Measurements from ENCODE around the gene HSD17B7. TPM values are rescaled to one million over a fixed set of nuclear protein-coding genes. Genes with fewer than 3 reads are reported as not detected.

Gene HSD17B7
- total and polyA plus RNA-seq, 2 of the 13 experiments (the other 11 are each of a cell fraction or from before 2014, with no cell fraction given): 43.9 to 84.9 TPM

DNA sequence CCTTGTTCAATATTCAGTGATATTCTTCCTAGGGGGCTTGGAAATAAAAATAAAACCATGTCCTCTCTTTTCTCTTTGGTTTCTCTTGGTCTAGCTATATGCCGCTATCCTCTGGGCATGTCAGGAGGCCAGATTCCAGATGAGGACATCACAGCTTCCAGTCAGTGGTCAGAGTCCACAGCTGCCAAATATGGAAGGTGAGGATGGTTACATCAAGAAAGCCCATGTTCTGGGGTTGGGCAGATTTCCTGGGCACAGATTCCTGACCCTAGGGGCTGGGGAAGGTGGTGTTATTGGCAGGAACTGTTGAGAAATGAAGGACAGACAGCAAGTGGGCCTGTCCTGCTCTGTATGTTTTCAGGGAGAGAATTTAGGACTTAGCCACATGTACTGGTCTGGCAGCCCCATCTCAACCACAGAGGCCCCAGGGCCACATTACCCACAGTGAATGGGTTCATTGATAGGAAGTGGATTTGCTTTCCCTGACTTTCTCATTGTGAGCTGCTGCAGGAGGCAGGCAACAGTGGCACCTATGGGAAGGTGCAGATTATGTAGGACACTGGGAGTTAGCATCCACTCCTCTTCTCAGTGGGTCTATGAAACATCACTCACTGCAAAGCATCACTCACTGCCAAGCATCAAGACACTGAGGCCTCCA is 37.4 kb upstream of the HSD17B7 start (continued):
- TF ChIP-seq ZNF747 (CRISPR knock-in tag; IDR thresholded peaks at IDR 0.05; ENCODE audit: borderline replicate concordance) (no peak), ZIK1 (CRISPR knock-in tag; IDR thresholded peaks at IDR 0.05; ENCODE audit: borderline replicate concordance, low read depth) (no peak), ZNF766 (CRISPR knock-in tag; IDR thresholded peaks at IDR 0.05; ENCODE audit: borderline replicate concordance) (no peak), ZFY (CRISPR knock-in tag; IDR thresholded peaks at IDR 0.05) (no peak), ZNF574 (CRISPR knock-in tag; IDR thresholded peaks at IDR 0.05) (peak; percentile 19; the same call in 1 of the 2 replicates), MBD4 (IDR thresholded peaks at IDR 0.05; ENCODE audit: borderline replicate concordance, low read length) (no peak), NFAT5 (CRISPR knock-in tag; IDR thresholded peaks at IDR 0.05) (no peak), ZNF737 (CRISPR knock-in tag; IDR thresholded peaks at IDR 0.05; ENCODE audit: borderline replicate concordance) (no peak), POLR2AphosphoS5 (IDR thresholded peaks at IDR 0.05; ENCODE audit: low read depth, low read length) (no peak), FOSL1 (CRISPR knock-in tag; IDR thresholded peaks at IDR 0.05; ENCODE audit: borderline replicate concordance) (no peak), SOX13 (IDR thresholded peaks at IDR 0.05) (no peak), SOX13 (CRISPR knock-in tag; conservative IDR thresholded peaks at IDR 0.05 in 1 of 2, IDR thresholded peaks at IDR 0.05 in 1 of 2) (0 out of 4 replicates have a peak, but pooled peaks of 1 of the 2 experiments have one; percentile 8), ZNF280D (CRISPR knock-in tag; IDR thresholded peaks at IDR 0.05) (0 out of 2 replicates have a peak, but pooled peaks have one; percentile 51), RBAK (CRISPR knock-in tag; IDR thresholded peaks at IDR 0.05) (no peak), HMG20A (CRISPR knock-in tag; IDR thresholded peaks at IDR 0.05; ENCODE audit: borderline replicate concordance) (peak; percentile 21; the same call in 1 of the 2 replicates), ZNF781 (CRISPR knock-in tag; IDR thresholded peaks at IDR 0.05; ENCODE audit: borderline replicate concordance, not compliant biosample characterization) (peak; percentile 31), ZNF614 (CRISPR knock-in tag; IDR thresholded peaks at IDR 0.05; ENCODE audit: borderline replicate concordance) (no peak), NPAS2 (CRISPR knock-in tag; IDR thresholded peaks at IDR 0.05; ENCODE audit: borderline replicate concordance) (no peak), POGZ (CRISPR knock-in tag; IDR thresholded peaks at IDR 0.05) (peak; percentile 85)
